ENCODE measurements around the gene CAPN12.
"Not testable (repeated sequence)": the region's sequence is repeated elsewhere in the genome, so short reads cannot be mapped to it uniquely, and the experiment has no call there.

CAPN12 gene, protein sequence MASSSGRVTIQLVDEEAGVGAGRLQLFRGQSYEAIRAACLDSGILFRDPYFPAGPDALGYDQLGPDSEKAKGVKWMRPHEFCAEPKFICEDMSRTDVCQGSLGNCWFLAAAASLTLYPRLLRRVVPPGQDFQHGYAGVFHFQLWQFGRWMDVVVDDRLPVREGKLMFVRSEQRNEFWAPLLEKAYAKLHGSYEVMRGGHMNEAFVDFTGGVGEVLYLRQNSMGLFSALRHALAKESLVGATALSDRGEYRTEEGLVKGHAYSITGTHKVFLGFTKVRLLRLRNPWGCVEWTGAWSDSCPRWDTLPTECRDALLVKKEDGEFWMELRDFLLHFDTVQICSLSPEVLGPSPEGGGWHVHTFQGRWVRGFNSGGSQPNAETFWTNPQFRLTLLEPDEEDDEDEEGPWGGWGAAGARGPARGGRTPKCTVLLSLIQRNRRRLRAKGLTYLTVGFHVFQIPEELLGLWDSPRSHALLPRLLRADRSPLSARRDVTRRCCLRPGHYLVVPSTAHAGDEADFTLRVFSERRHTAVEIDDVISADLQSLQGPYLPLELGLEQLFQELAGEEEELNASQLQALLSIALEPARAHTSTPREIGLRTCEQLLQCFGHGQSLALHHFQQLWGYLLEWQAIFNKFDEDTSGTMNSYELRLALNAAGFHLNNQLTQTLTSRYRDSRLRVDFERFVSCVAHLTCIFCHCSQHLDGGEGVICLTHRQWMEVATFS

DNA sequence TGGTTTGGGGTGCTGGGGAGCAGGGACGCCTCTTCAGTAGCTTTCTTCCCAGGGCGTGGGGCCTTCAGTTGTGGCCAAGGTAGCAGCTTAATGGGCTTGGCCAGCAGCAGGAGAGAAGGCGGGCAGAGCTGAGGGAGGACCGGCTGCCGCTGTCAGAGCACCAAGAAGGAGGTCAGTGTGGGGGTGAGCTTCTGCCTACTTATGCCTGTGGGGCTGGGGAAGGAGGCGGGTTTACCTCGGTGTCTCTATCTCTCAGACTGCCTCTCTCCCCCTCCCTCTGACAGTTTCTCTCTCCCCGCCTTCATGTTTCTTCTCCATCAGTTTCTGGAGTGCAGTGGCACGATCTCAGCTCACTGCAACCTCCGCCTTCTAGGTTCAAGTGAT, at the start of gene CAPN12:
CAPN12 (minus strand) TSS at position 177 of the 384 bp plus-strand sequence. CDS start 309 bp downstream, outside the sequence.
- no peaks in the 10 kb centered on the region for H3K27me3 ChIP-seq (ENCODE audit: control insufficient read depth, insufficient read depth, low read length)
- no peak within 1 kb of the TSS for H3K4me2 ChIP-seq (ENCODE audit: low read length)
- H3K9ac ChIP-seq = no peak within 1 kb of the TSS
- H3K4me1 ChIP-seq = no peaks in the 10 kb centered on the region
- no peaks in the 10 kb centered on the region for H3K79me2 ChIP-seq
- no peaks in the 10 kb centered on the region for H3K9me3 ChIP-seq (ENCODE audit: control insufficient read depth, low read length)
- H2AFZ ChIP-seq = no peak within 1 kb of the TSS
- TF ChIP-seq, protein P1, sequence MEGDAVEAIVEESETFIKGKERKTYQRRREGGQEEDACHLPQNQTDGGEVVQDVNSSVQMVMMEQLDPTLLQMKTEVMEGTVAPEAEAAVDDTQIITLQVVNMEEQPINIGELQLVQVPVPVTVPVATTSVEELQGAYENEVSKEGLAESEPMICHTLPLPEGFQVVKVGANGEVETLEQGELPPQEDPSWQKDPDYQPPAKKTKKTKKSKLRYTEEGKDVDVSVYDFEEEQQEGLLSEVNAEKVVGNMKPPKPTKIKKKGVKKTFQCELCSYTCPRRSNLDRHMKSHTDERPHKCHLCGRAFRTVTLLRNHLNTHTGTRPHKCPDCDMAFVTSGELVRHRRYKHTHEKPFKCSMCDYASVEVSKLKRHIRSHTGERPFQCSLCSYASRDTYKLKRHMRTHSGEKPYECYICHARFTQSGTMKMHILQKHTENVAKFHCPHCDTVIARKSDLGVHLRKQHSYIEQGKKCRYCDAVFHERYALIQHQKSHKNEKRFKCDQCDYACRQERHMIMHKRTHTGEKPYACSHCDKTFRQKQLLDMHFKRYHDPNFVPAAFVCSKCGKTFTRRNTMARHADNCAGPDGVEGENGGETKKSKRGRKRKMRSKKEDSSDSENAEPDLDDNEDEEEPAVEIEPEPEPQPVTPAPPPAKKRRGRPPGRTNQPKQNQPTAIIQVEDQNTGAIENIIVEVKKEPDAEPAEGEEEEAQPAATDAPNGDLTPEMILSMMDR (IDR thresholded peaks at IDR 0.05) = no peak
- no peak within 1 kb of the TSS for H3K4me3 ChIP-seq (ENCODE audit: low read depth, low read length)
- no peak within 1 kb of the TSS for H3K27ac ChIP-seq
- no peaks in the 10 kb centered on the region for H3K36me3 ChIP-seq (ENCODE audit: control insufficient read depth, insufficient read depth, low read length)

DNA sequence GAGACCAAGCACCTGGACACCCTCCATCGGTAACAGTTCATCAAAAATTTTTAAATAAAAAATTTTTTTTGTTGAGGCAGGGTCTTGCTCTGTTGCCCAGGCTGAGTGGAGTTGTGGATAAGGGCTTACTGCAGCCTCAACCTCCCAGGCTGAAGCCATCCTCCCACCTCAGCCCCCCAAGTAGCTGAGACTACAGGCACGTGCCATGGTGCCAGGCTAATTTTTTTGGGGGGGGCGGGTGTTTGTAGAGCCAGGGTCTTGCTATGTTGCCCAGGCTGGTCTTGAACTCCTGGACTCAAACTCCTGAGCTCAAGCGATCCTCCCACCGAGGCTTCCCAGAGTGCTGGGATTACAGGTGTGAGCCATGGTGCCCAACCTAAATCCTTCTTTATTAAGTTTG, 49.4 kb upstream of the CAPN12 start:
- H3K4me3 ChIP-seq (ENCODE audit: low read depth, low read length) = no peak overlapping the region
- H3K9me3 ChIP-seq (ENCODE audit: control insufficient read depth, low read length) = no peaks in the 10 kb centered on the region
- H3K36me3 ChIP-seq (ENCODE audit: control insufficient read depth, insufficient read depth, low read length) = no peaks in the 10 kb centered on the region
- no peaks in the 10 kb centered on the region for H3K4me1 ChIP-seq
- no peak overlapping the region for H3K4me2 ChIP-seq (ENCODE audit: low read length)
- no peak overlapping the region for H2AFZ ChIP-seq
- no peak overlapping the region for H3K9ac ChIP-seq
- TF ChIP-seq, protein P1 (IDR thresholded peaks at IDR 0.05) = no peak
- H3K27me3 ChIP-seq (ENCODE audit: control insufficient read depth, insufficient read depth, low read length) = no peaks in the 10 kb centered on the region
- H3K79me2 ChIP-seq = no peaks in the 10 kb centered on the region
- no peak overlapping the region for H3K27ac ChIP-seq

DNA sequence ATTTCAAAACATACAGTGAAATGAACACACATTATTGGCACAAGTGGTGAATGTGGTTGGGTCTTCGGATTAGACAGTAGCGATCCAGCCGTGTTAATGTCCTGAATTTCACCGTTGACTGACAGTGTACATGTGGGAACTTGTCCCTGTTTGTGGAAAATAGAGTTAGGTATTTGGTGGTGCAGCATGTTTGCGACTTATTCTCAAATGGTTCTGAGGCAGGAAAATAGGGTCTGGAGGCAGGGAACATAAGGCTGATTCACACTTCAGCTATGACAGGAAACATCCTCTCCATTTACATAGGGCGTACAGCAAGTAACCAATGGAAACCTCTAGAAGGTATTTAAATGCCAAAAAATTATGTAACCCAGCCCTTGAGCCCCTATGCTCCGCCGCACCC, 48.9 kb upstream of the CAPN12 start:
- no peaks in the 10 kb centered on the region for H3K4me1 ChIP-seq
- no peak overlapping the region for H3K4me2 ChIP-seq (ENCODE audit: low read length)
- no peaks in the 10 kb centered on the region for H3K79me2 ChIP-seq
- H3K36me3 ChIP-seq (ENCODE audit: control insufficient read depth, insufficient read depth, low read length) = no peaks in the 10 kb centered on the region
- H3K9ac ChIP-seq = no peak overlapping the region
- no peak overlapping the region for H3K27ac ChIP-seq
- H3K27me3 ChIP-seq (ENCODE audit: control insufficient read depth, insufficient read depth, low read length) = no peaks in the 10 kb centered on the region
- TF ChIP-seq, protein P1 (IDR thresholded peaks at IDR 0.05) = no peak
- H3K4me3 ChIP-seq (ENCODE audit: low read depth, low read length) = no peak overlapping the region
- H2AFZ ChIP-seq = no peak overlapping the region
- no peaks in the 10 kb centered on the region for H3K9me3 ChIP-seq (ENCODE audit: control insufficient read depth, low read length)

DNA sequence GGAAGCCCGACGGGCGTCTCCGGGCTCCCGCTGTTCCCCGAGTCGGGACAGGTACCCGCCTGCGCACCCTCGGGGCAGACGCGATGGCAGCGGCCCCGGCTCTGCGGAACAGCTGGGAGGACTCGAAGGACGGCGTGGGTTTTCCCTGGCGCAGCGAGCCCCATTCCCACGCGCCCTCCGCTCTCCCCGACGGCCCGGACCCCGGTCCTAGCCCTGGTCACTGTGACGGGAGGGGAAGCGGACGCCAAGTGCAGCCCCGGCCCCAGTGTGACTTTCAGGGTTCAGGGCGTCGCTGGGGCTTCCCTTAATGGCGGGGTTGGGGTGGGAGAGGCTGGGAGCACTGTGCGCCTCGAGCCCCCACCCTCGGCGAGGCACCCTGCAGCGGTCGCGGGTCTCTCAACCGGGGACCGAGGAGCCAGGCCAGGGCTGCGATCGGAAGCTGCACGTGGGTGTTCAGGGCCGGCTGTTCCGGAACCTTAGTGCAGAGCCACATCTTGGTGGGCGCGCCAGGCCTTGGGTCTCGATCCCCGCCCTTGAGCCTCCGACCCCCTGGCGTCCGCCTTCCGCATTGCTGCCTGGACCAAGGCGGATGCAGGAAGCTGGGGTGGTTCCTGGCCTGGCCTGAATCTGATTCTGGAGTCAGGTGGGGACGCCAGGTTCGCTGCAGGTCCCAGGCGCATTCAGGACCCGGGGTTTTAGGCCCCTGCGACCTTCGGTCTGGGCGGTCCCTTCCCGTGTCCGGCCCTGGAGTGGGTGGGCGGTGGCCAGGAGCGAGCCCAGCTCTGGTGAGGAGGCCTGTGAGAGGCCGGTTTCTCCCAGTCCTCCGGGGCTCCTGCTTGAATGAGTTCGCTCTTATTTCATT, 48.2 kb upstream of the CAPN12 start:
- no peaks in the 10 kb centered on the region for H3K4me1 ChIP-seq
- H3K4me2 ChIP-seq (ENCODE audit: low read length) = peak overlapping the region; percentile 38
- H3K79me2 ChIP-seq = no peaks in the 10 kb centered on the region
- no peaks in the 10 kb centered on the region for H3K27me3 ChIP-seq (ENCODE audit: control insufficient read depth, insufficient read depth, low read length)
- no peak overlapping the region for H3K27ac ChIP-seq
- no peak overlapping the region for H3K4me3 ChIP-seq (ENCODE audit: low read depth, low read length)
- TF ChIP-seq, protein P1 (IDR thresholded peaks at IDR 0.05) = no peak
- H2AFZ ChIP-seq = peak overlapping the region; percentile 46
- no peak overlapping the region for H3K9ac ChIP-seq
- H3K9me3 ChIP-seq (ENCODE audit: control insufficient read depth, low read length) = no peaks in the 10 kb centered on the region
- H3K36me3 ChIP-seq (ENCODE audit: control insufficient read depth, insufficient read depth, low read length) = no peaks in the 10 kb centered on the region

DNA sequence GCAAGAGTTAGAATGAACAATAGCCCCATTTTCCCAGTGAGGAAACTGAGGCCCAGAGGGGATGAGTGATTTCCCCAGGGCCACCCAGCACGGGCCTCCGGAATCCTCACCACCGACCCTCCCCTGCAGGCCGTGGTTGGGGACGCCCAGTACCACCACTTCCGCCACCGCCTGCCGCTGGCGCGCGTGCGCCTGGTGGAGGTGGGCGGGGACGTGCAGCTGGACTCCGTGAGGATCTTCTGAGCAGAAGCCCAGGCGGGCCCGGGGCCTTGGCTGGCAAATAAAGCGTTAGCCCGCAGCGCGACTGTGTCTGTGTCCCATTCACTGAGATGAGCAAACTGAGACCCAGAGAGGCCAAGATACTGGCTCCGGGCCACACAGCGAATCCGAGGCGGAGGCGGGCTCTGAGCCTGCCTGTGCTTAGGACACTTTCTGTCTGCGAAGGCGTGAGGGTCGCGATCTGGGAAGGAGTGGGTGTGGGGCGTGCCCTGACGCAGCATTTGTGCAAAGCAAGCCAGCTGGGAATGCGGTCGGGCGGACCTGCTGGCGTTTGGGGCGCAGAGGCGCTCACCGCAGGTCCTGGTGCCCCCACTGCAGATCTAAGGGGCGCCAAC, 47.3 kb upstream of the CAPN12 start:
- not testable (repeated sequence) for H3K4me2 ChIP-seq (ENCODE audit: low read length); H3K36me3 ChIP-seq (ENCODE audit: control insufficient read depth, insufficient read depth, low read length); H3K27ac ChIP-seq; H3K9me3 ChIP-seq (ENCODE audit: control insufficient read depth, low read length); H3K4me3 ChIP-seq (ENCODE audit: low read depth, low read length); H3K79me2 ChIP-seq; H3K27me3 ChIP-seq (ENCODE audit: control insufficient read depth, insufficient read depth, low read length); H3K9ac ChIP-seq; H2AFZ ChIP-seq; H3K4me1 ChIP-seq

DNA sequence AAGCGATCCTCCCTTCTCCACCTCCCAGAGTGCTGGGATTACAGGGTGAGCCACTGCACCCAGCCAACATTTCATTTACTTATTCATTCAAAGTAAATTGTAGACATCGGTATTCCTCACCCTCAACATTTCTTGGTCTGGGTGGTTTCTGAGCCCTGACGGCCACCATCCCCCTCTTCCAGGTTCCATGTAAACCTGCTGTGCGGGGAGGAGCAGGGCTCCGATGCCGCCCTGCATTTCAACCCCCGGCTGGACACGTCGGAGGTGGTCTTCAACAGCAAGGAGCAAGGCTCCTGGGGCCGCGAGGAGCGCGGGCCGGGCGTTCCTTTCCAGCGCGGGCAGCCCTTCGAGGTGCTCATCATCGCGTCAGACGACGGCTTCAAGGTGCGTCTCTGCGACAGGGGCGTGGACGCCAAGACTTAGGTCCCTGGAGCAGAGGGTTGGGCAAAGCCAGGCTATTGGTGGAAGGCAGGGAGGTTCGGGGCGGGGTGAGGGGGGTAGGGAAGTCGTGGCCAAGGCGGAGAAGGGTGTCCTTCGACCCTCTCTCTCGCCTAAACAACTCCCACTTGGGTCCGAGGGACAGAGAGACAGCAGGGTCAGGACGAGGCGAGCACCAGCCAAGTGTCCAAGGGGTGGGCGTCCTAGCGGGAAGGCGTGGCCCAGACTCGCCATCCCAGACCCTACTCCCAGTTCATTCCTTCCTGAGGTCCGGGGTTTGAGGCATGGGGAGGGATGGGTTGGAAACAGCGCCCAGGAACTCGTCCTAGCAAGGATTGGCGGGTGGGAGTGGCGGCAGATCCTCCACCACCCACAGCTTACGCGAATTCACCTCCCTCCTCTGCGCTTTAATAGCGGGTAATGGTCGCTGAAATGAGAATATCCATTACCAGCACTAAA, 46.5 kb upstream of the CAPN12 start:
- H3K4me3 ChIP-seq (ENCODE audit: low read depth, low read length); H3K9ac ChIP-seq; H2AFZ ChIP-seq; H3K9me3 ChIP-seq (ENCODE audit: control insufficient read depth, low read length); H3K27me3 ChIP-seq (ENCODE audit: control insufficient read depth, insufficient read depth, low read length); H3K36me3 ChIP-seq (ENCODE audit: control insufficient read depth, insufficient read depth, low read length); H3K79me2 ChIP-seq; H3K4me2 ChIP-seq (ENCODE audit: low read length); H3K4me1 ChIP-seq; H3K27ac ChIP-seq: not testable (repeated sequence)
